Measurements from ENCODE around the gene REC8. TPM values are rescaled to one million over a fixed set of nuclear protein-coding genes. Genes with fewer than 3 reads are reported as not detected.

The REC8 gene
- total RNA-seq, 1 donor from 2014 or later, result 27.8 TPM

DNA sequence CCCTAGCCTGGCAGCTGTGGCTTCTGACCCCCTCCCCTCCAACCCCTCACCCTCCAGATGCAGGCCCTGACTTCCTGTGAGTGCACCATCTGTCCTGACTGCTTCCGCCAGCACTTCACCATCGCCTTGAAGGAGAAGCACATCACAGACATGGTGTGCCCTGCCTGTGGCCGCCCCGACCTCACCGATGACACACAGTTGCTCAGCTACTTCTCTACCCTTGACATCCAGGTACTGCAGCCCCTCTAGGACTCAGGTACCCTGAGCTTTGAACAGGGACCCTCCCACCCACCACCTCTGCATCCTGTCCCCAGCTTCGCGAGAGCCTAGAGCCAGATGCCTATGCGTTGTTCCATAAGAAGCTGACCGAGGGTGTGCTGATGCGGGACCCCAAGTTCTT lies 16.8 kb upstream of the REC8 start:
- intact Hi-C loops (cut with micrococcal nuclease), result no loop called here
- peaks cover 53% of the 10 kb centered on the region for H3K36me3 Mint-ChIP-seq (ENCODE audit: low read depth)
- H3K27ac Mint-ChIP-seq, result no peak overlapping the region

DNA sequence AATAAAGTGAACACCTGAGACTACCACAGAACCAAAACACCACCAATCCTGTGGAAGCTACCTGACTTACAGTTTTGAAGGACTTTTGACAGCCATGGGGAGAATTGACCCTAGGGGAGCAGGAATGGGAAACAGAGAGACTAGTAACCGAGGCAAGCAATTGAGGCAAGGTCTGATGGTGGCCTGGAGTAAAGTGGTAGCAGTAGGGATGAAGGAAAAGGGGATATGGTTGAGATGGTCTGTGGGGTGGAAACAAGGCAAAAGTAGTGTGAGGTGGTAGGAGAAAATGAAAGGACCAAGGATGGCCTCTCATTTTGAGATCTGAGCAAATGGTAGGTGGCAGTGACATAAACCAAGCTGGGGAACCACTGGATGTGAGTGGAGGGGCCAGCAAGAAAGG lies 15.0 kb upstream of the REC8 start:
- DNase-seq (ENCODE audit: low spot score), result no peak
- Mint-ChIP-seq H3K27me3 (ENCODE audit: insufficient read depth) (peaks cover 4% of the 10 kb centered on the region), H3K4me1 (ENCODE audit: low read depth) (peaks cover 21% of the 10 kb centered on the region), H3K27ac (peak overlapping the region; percentile 59), H3K36me3 (ENCODE audit: low read depth) (peaks cover 48% of the 10 kb centered on the region), H3K9me3 (no peaks in the 10 kb centered on the region), H3K4me3 (no peak overlapping the region)
- intact Hi-C loops (cut with micrococcal nuclease), result no loop called here

More for the DNA sequence above, 16.8 kb upstream of the REC8 start:
- H3K4me3 Mint-ChIP-seq, result no peak overlapping the region
- DNase-seq (ENCODE audit: low spot score), result no peak
- H3K27me3 Mint-ChIP-seq (ENCODE audit: insufficient read depth), result no peaks in the 10 kb centered on the region
- peaks cover 16% of the 10 kb centered on the region for H3K4me1 Mint-ChIP-seq (ENCODE audit: low read depth)
- H3K9me3 Mint-ChIP-seq, result no peaks in the 10 kb centered on the region

DNA sequence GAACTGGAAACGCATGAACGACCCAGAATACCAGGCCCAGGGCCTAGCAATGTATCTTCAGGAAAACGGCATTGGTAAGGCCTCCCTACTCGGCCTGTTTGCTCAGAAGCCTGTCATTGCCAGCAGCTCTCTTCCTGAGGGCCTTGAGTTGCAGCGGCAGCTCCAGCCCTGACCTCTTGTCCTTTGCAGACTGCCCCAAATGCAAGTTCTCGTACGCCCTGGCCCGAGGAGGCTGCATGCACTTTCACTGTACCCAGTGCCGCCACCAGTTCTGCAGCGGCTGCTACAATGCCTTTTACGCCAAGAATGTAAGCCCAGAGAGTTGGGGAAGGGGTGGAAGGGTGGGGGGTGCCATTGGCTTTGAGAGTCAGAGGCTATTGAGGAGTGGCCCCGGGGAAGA lies 14.5 kb upstream of the REC8 start:
- no peaks in the 10 kb centered on the region for H3K9me3 Mint-ChIP-seq
- H3K27ac Mint-ChIP-seq, result peak overlapping the region; percentile 59
- peaks cover 4% of the 10 kb centered on the region for H3K27me3 Mint-ChIP-seq (ENCODE audit: insufficient read depth)
- intact Hi-C loops (cut with micrococcal nuclease), result no loop called here
- no peak overlapping the region for H3K4me3 Mint-ChIP-seq
- H3K36me3 Mint-ChIP-seq (ENCODE audit: low read depth), result peaks cover 49% of the 10 kb centered on the region
- no peak for DNase-seq (ENCODE audit: low spot score)
- peaks cover 26% of the 10 kb centered on the region for H3K4me1 Mint-ChIP-seq (ENCODE audit: low read depth)

DNA sequence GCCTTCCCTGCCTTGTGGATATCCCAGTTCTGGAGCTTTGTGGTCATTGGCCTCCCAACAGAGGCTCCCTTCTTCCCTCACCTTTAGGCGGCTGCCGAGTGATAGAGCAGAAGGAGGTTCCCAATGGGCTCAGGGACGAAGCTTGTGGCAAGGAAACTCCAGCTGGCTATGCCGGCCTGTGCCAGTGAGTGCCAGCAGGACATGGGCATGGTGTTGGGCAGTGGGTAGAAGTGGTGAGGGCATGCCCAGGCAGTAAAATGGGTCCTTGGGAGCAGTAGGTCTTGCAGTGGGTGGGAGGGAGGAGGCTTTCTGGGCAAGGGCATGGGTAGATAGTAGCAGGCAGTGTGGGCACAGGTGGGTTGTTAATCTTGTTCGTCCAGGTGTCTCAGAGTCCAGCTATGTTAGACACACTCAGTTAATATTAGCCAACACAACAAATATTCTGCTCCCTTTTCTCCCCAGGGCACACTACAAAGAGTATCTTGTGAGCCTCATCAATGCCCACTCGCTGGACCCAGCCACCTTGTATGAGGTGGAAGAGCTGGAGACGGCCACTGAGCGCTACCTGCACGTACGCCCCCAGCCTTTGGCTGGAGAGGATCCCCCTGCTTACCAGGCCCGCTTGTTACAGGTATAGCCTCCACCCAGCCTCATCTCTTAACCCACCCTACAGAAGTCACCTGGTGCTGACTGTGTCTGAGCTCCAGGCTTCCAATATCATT lies 11.9 kb upstream of the REC8 start:
- Mint-ChIP-seq H3K27ac (peak overlapping the region; percentile 99), H3K4me3 (peak overlapping the region; percentile 47), H3K27me3 (ENCODE audit: insufficient read depth) (peaks cover 4% of the 10 kb centered on the region), H3K4me1 (ENCODE audit: low read depth) (peaks cover 48% of the 10 kb centered on the region), H3K36me3 (ENCODE audit: low read depth) (peaks cover 59% of the 10 kb centered on the region), H3K9me3 (no peaks in the 10 kb centered on the region)
- DNase-seq (ENCODE audit: low spot score), result no peak
- intact Hi-C loops (cut with micrococcal nuclease), result loop anchor here (2.0 to 5.0 kb wide), 2 partner anchors 107 to 272 kb away; partner anchors contain the start of gene CARMIL3

DNA sequence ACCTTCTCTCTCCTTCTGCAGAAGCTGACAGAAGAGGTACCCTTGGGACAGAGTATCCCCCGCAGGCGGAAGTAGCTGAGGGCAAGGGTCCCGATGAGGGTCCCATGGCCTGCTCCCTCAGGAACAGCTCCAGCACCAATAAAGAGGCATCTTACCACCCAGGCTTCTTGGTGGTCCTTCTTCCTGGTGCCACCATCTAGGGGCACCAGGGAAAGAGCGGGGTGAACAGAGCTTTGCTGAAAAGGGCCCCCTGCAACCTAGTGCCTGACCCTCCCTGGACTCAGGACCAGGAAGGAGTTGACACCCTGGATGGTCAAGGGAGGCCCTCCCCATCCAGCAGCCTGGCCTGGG lies 11.4 kb upstream of the REC8 start:
- H3K4me1 Mint-ChIP-seq (ENCODE audit: low read depth), result peaks cover 53% of the 10 kb centered on the region
- peak overlapping the region; percentile 47 for H3K4me3 Mint-ChIP-seq
- no peaks in the 10 kb centered on the region for H3K9me3 Mint-ChIP-seq
- peaks cover 64% of the 10 kb centered on the region for H3K36me3 Mint-ChIP-seq (ENCODE audit: low read depth)
- H3K27me3 Mint-ChIP-seq (ENCODE audit: insufficient read depth), result peaks cover 4% of the 10 kb centered on the region
- DNase-seq (ENCODE audit: low spot score), result no peak
- intact Hi-C loops (cut with micrococcal nuclease), result loop anchor here (2.0 to 5.0 kb wide), 2 partner anchors 108 to 272 kb away; partner anchors contain the start of gene CARMIL3
- H3K27ac Mint-ChIP-seq, result peak overlapping the region; percentile 99

DNA sequence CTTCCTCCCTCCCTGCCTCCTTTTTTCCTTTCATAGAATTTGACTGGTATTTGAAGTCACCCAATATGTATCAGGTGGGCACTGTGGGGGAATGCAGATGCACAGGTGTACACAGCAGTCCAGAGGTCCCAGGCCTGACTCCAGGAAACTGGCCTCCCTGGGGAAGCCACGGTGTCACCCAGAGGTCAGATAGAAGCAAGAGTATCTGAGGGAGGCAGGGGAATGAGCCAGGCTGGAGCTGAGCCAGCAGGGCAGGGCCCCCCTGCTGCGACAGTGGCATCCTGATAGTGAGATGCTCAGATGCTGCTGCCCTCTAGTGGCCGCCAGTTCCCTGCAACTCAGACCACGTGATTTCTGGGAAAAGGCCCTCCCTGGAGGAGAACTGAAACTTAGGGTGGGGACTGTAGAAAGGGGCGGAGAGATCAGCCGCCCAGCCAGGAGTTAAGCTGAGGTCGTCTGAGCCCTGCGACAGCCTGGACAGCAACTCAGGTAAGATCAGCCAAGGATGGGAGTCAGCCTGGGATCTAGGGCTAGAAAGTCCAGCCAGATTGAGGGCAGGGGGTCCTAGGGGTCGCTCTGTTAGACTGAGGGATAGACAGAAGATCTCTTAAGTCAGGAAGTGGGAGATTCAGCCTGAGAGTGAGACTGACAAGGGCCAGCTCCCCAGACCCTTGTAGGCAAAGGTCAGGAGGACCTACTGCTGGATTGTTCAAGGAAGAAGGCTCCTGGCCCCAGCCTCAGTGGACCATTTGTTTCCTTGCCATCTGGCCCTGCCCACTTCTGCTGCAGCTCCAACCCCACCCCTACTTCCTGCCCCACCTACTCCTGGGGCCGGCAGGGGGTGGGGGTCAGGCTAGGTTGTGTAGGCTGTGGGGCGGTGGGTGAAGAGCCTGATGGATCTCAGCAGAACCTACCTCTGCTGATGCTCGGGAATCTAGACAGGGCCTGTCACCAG lies 10.8 kb upstream of the REC8 start, which contains the start of gene IRF9:
Gene IRF9, plus strand, starts transcription at position 416 of the 955 bp plus-strand sequence. CDS start 880 bp downstream, outside the sequence.
- intact Hi-C loops (cut with micrococcal nuclease), result loop anchor here (1.0 to 5.0 kb wide), 15 partner anchors 8 to 271 kb away; partner anchors contain the start of genes CARMIL3, CHMP4A, DHRS1 and EMC9
- Mint-ChIP-seq H3K36me3 (ENCODE audit: low read depth) (peaks cover 64% of the 10 kb centered on the region), H3K4me1 (ENCODE audit: low read depth) (peaks cover 60% of the 10 kb centered on the region)

DNA sequence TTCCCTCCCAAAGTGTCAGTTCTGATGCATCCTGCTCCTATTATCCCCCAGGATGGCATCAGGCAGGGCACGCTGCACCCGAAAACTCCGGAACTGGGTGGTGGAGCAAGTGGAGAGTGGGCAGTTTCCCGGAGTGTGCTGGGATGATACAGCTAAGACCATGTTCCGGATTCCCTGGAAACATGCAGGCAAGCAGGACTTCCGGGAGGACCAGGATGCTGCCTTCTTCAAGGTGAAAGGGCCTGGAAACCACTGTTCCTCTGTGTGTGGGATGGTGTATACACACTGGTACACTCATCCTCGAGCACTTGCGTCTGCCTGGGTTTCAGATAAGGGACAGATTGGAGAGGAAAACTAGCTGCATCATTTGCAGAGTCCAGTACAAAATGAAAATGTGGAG lies 9.8 kb upstream of the REC8 start:
- no peaks in the 10 kb centered on the region for H3K9me3 Mint-ChIP-seq
- peak overlapping the region; percentile 99 for H3K27ac Mint-ChIP-seq
- H3K4me3 Mint-ChIP-seq, result peak overlapping the region; percentile 99
- intact Hi-C loops (cut with micrococcal nuclease), result loop anchor here (5.0 kb wide), 1 partner anchor 270 kb away; no protein-coding TSS in a partner anchor
- no peak for DNase-seq (ENCODE audit: low spot score)
- peaks cover 66% of the 10 kb centered on the region for H3K4me1 Mint-ChIP-seq (ENCODE audit: low read depth)
- H3K36me3 Mint-ChIP-seq (ENCODE audit: low read depth), result peaks cover 62% of the 10 kb centered on the region
- H3K27me3 Mint-ChIP-seq (ENCODE audit: insufficient read depth), result peaks cover 4% of the 10 kb centered on the region

More for the DNA sequence above, 10.8 kb upstream of the REC8 start, which contains the start of gene IRF9:
- Mint-ChIP-seq H3K27me3 (ENCODE audit: insufficient read depth) (peaks cover 4% of the 10 kb centered on the region), H3K9me3 (no peaks in the 10 kb centered on the region), H3K27ac (peak within 1 kb of the TSS; percentile 99), H3K4me3 (peak within 1 kb of the TSS; percentile 99)
- DNase-seq (ENCODE audit: low spot score), result peak; percentile 98

DNA sequence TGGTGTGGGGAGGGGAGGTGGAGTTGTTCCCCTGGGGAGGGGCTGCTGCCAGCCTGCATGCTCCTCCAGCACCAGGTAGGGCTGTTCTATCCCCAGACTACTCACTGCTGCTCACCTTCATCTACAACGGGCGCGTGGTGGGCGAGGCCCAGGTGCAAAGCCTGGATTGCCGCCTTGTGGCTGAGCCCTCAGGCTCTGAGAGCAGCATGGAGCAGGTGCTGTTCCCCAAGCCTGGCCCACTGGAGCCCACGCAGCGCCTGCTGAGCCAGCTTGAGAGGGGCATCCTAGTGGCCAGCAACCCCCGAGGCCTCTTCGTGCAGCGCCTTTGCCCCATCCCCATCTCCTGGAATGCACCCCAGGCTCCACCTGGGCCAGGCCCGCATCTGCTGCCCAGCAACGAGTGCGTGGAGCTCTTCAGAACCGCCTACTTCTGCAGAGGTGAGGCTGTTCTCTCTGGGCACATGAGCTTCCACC lies 7.3 kb upstream of the REC8 start:
- H3K27ac Mint-ChIP-seq, result peak overlapping the region; percentile 60
- peaks cover 4% of the 10 kb centered on the region for H3K27me3 Mint-ChIP-seq (ENCODE audit: insufficient read depth)
- peak overlapping the region; percentile 99 for H3K4me3 Mint-ChIP-seq
- no peaks in the 10 kb centered on the region for H3K9me3 Mint-ChIP-seq
- H3K36me3 Mint-ChIP-seq (ENCODE audit: low read depth), result peaks cover 63% of the 10 kb centered on the region
- intact Hi-C loops (cut with micrococcal nuclease), result loop anchor here (5.0 kb wide), 1 partner anchor 268 kb away; no protein-coding TSS in a partner anchor
- no peak for DNase-seq (ENCODE audit: low spot score)
- H3K4me1 Mint-ChIP-seq (ENCODE audit: low read depth), result peaks cover 77% of the 10 kb centered on the region

DNA sequence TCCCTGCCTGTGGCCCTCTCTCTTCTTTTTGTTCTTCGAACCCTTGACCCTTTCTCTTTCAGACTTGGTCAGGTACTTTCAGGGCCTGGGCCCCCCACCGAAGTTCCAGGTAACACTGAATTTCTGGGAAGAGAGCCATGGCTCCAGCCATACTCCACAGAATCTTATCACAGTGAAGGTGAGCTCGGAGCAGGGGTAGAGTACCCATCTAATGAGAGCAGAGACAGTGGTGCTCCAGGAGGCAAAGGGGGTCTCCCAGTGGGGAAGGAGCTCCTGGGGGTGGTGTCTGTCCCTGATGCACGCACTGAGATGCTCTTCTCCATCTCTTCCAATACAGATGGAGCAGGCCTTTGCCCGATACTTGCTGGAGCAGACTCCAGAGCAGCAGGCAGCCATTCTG lies 6.1 kb upstream of the REC8 start:
- Mint-ChIP-seq H3K27ac (peak overlapping the region; percentile 6), H3K4me1 (ENCODE audit: low read depth) (peaks cover 70% of the 10 kb centered on the region), H3K36me3 (ENCODE audit: low read depth) (peaks cover 59% of the 10 kb centered on the region), H3K4me3 (no peak overlapping the region), H3K27me3 (ENCODE audit: insufficient read depth) (peaks cover 3% of the 10 kb centered on the region), H3K9me3 (no peaks in the 10 kb centered on the region)
- intact Hi-C loops (cut with micrococcal nuclease), result no loop called here
- DNase-seq (ENCODE audit: low spot score), result no peak

DNA sequence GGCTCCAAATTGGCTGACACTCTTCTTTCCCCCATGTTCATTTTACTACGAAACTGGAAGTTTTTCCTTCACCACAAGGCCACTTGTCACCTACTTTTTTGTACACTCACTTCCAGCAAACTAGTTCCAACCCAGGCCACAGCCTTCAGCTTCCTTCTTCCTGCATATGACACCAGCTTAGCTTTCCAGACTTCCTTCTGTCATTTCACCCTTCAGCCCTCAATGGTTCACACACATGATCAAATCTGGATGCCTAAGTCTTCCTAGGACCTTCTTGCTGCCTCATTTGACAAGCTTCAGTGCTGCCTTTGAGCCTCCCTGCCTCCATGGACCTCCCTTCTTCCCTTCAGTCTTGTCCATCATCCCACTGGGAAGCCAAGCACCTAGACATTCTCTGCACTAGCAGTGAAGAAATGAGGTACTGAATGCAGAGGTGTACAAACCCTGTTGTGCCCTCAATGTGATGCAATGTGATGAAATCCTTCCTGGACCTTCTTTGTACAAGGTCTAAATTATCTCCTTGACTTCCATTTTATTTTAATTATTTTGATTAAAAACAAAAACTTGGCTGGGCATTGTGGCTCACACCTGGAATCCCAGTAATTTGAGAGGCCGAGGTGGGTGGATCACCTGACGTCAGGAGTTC lies 4.3 kb upstream of the REC8 start:
- no peak overlapping the region for H3K4me3 Mint-ChIP-seq
- intact Hi-C loops (cut with micrococcal nuclease), result no loop called here
- DNase-seq (ENCODE audit: low spot score), result no peak
- peaks cover 60% of the 10 kb centered on the region for H3K4me1 Mint-ChIP-seq (ENCODE audit: low read depth)
- H3K36me3 Mint-ChIP-seq (ENCODE audit: low read depth), result peaks cover 50% of the 10 kb centered on the region
- H3K27me3 Mint-ChIP-seq (ENCODE audit: insufficient read depth), result no peaks in the 10 kb centered on the region
- no peaks in the 10 kb centered on the region for H3K9me3 Mint-ChIP-seq
- peak overlapping the region; percentile 75 for H3K27ac Mint-ChIP-seq

DNA sequence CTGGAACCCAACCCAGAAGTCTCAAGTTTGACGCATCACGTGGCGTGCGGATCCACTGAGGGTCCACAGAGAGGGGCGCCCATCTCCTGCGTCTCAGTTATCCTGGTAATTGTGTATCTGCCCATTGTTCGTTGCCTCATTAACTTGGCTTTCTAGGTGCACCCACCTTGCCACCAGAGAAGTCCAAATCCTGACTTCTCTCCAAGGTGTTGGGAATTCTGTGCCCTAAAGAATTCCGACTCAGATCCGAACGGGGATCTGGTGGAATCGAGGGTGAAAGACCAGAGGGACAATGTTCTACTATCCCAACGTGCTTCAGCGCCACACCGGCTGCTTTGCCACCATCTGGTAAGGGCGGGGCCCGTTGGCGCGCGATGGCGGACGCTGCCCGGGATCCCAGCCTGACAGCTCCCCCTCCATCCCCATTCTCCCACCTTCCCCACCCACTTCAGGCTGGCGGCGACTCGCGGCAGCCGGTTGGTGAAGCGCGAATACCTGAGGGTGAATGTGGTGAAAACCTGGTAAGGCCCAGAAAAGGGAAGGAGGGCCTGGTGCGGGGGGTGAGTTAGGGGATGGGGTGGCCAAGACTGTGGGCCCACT lies 481 bp downstream of the REC8 start:
- intact Hi-C loops (cut with micrococcal nuclease), result no loop called here
- Mint-ChIP-seq H3K4me1 (ENCODE audit: low read depth) (peaks cover 20% of the 10 kb centered on the region), H3K4me3 (peak overlapping the region; percentile 37), H3K9me3 (no peaks in the 10 kb centered on the region), H3K27ac (peak overlapping the region; percentile 55), H3K36me3 (ENCODE audit: low read depth) (peaks cover 41% of the 10 kb centered on the region), H3K27me3 (ENCODE audit: insufficient read depth) (no peaks in the 10 kb centered on the region)
- DNase-seq (ENCODE audit: low spot score), result no peak

DNA sequence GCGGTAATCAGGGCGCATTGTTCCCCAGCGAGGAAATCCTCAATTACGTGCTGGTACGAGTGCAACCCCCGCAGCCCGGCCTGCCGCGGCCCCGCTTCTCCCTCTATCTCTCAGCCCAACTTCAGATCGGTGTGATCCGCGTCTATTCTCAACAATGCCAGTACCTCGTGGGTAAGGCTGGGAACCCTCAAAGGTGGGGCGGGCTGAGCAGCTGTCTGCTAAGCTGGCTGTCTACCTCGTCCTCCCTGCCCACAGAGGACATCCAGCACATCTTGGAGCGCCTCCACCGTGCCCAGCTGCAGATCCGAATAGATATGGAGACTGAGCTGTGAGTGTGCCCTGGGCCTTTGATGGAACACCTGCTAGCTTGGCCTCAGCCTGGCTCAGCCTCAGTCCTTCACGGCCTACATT lies 996 bp downstream of the REC8 start:
- DNase-seq (ENCODE audit: low spot score), result no peak
- H3K27ac Mint-ChIP-seq, result no peak overlapping the region
- no peaks in the 10 kb centered on the region for H3K9me3 Mint-ChIP-seq
- H3K4me1 Mint-ChIP-seq (ENCODE audit: low read depth), result peaks cover 16% of the 10 kb centered on the region
- no peak overlapping the region for H3K4me3 Mint-ChIP-seq
- H3K27me3 Mint-ChIP-seq (ENCODE audit: insufficient read depth), result no peaks in the 10 kb centered on the region
- peaks cover 39% of the 10 kb centered on the region for H3K36me3 Mint-ChIP-seq (ENCODE audit: low read depth)
- intact Hi-C loops (cut with micrococcal nuclease), result no loop called here

All from activated T-helper 1 cell treated with anti-CD3 and anti-CD28 coated beads, Interleukin-12 subunit alpha, Interleukin-12 subunit beta, Interleukin-2, Interleukin-4 antibody, amounts not matched to agents 30 ng/mL and 10 ng/mL and 1 ng/mL, durations not matched to agents 14 hours and 24 hours and 36 hours (primary cell).